B cell (primary cell): ENCODE data around the gene EGLN2.

Experiments used
- CTCF ChIP-seq: fragments of 200-600 bp; IDR thresholded peaks from one replicate; pipeline ENCODE4 v1.8.0; 2022; ENCODE audit warnings: antibody characterized with exemption, mild to moderate bottlenecking
- EZH2 ChIP-seq: IDR thresholded peaks from 2 replicates; pipeline ENCODE4 v1.6.1; 2012; ENCODE audit warnings: borderline replicate concordance, low read depth, mild to moderate bottlenecking, moderate library complexity, low read length; ENCODE audit not compliant: insufficient read depth, poor library complexity, severe bottlenecking

GRCh38 chr19:40775632-40776022, 23.4 kb upstream of the EGLN2 start:
- TF ChIP-seq EZH2 = no peak
- no peak for TF ChIP-seq CTCF
